Activated T-helper 2 cell treated with anti-CD3 and anti-CD28 coated beads, Interferon-gamma antibody, Interleukin-2, Interleukin-4, amounts not matched to agents 10 μg/mL and 5 μg/mL and 100 μg/mL, durations not matched to agents 14 hours and 24 hours and 36 hours (primary cell): Measurements from ENCODE around the gene LIMS1. TPM values are rescaled to one million over a fixed set of nuclear protein-coding genes. Genes with fewer than 3 reads are reported as not detected.

Source experiments
- DNase-seq: peaks from one replicate; pipeline ENCODE4 v3.0.0; 2021; ENCODE audit warnings: low spot score
- H3K27ac Mint-ChIP-seq: one replicate; pipeline ENCODE4 v1.8.0; 2021; ENCODE audit warnings: mixed read lengths
- H3K27me3 Mint-ChIP-seq: one replicate; pipeline ENCODE4 v1.8.0; 2021; ENCODE audit warnings: low read depth, mixed read lengths
- H3K36me3 Mint-ChIP-seq: one replicate; pipeline ENCODE4 v1.8.0; 2021; ENCODE audit warnings: low read depth, mixed read lengths
- H3K4me1 Mint-ChIP-seq: one replicate; pipeline ENCODE4 v1.8.0; 2021; ENCODE audit warnings: low read depth, mixed read lengths
- H3K4me3 Mint-ChIP-seq: one replicate; pipeline ENCODE4 v1.8.0; 2021; ENCODE audit warnings: low read depth, mild to moderate bottlenecking, moderate library complexity, mixed read lengths
- H3K9me3 Mint-ChIP-seq: one replicate; pipeline ENCODE4 v1.8.0; 2021; ENCODE audit warnings: mixed read lengths
- intact Hi-C: fragments of 100-400 bp; cut with micrococcal nuclease; formaldehyde crosslinking; loops from one replicate; pipeline ENCODE4 v1.15.1; 2023
- total RNA-seq: library from RNA; stranded (reverse); gene quantifications from 2 replicates; pipeline ENCODE4 v1.2.3, GENCODE V29; 2022

The LIMS1 gene
- total RNA-seq, 1 donor from 2014 or later: 48.4 TPM

- H3K4me1 Mint-ChIP-seq: peaks cover 52% of the 10 kb centered on the region
- H3K36me3 Mint-ChIP-seq: peaks cover 8% of the 10 kb centered on the region
- H3K27me3 Mint-ChIP-seq: no peaks in the 10 kb centered on the region
- DNase-seq: peak; percentile 39
- peak overlapping the region; percentile 92 for H3K4me3 Mint-ChIP-seq
- H3K9me3 Mint-ChIP-seq: no peaks in the 10 kb centered on the region
- H3K27ac Mint-ChIP-seq: peak overlapping the region; percentile 85
- intact Hi-C loops: loop anchor here (1.0 to 5.0 kb wide), 5 partner anchors 48 to 1078 kb away; partner anchors contain the start of genes GCC2, RANBP2, SEPTIN10 and SOWAHC
Measured at GRCh38 chr2:108534584-108535356, 500 bp downstream of the LIMS1 start.

GRCh38 chr2:108535357-108535631 lies 1.0 kb downstream of the LIMS1 start:
- no peaks in the 10 kb centered on the region for H3K27me3 Mint-ChIP-seq
- H3K4me1 Mint-ChIP-seq: peaks cover 48% of the 10 kb centered on the region
- H3K27ac Mint-ChIP-seq: peak overlapping the region; percentile 85
- no peaks in the 10 kb centered on the region for H3K9me3 Mint-ChIP-seq
- no peak for DNase-seq
- H3K36me3 Mint-ChIP-seq: peaks cover 8% of the 10 kb centered on the region
- peak overlapping the region; percentile 92 for H3K4me3 Mint-ChIP-seq
- intact Hi-C loops: no loop called here

- Mint-ChIP-seq H3K27ac (no peak overlapping the region), H3K4me3 (peak overlapping the region; percentile 57), H3K27me3 (no peaks in the 10 kb centered on the region), H3K36me3 (peaks cover 8% of the 10 kb centered on the region), H3K9me3 (no peaks in the 10 kb centered on the region), H3K4me1 (peaks cover 44% of the 10 kb centered on the region)
- intact Hi-C loops: no loop called here
- DNase-seq: no peak
Measured at GRCh38 chr2:108536133-108536780, 2.0 kb downstream of the LIMS1 start.

GRCh38 chr2:108536911-108537310 lies 2.6 kb downstream of the LIMS1 start:
- Mint-ChIP-seq H3K27ac (no peak overlapping the region), H3K9me3 (no peaks in the 10 kb centered on the region), H3K4me1 (peaks cover 47% of the 10 kb centered on the region), H3K27me3 (no peaks in the 10 kb centered on the region), H3K4me3 (no peak overlapping the region), H3K36me3 (peaks cover 10% of the 10 kb centered on the region)
- DNase-seq: no peak
- intact Hi-C loops: no loop called here

- peaks cover 21% of the 10 kb centered on the region for H3K36me3 Mint-ChIP-seq
- no peak for DNase-seq
- intact Hi-C loops: no loop called here
- H3K4me1 Mint-ChIP-seq: peaks cover 54% of the 10 kb centered on the region
- no peak overlapping the region for H3K4me3 Mint-ChIP-seq
- H3K27ac Mint-ChIP-seq: no peak overlapping the region
- no peaks in the 10 kb centered on the region for H3K9me3 Mint-ChIP-seq
- no peaks in the 10 kb centered on the region for H3K27me3 Mint-ChIP-seq
Measured at GRCh38 chr2:108538000-108538625, 3.8 kb downstream of the LIMS1 start.

GRCh38 chr2:108541451-108541850 lies 7.2 kb downstream of the LIMS1 start:
- Mint-ChIP-seq H3K27ac (no peak overlapping the region), H3K27me3 (no peaks in the 10 kb centered on the region), H3K36me3 (peaks cover 23% of the 10 kb centered on the region), H3K4me1 (peaks cover 42% of the 10 kb centered on the region), H3K4me3 (no peak overlapping the region), H3K9me3 (peaks cover 3% of the 10 kb centered on the region)
- intact Hi-C loops: no loop called here
- no peak for DNase-seq

- peaks cover 41% of the 10 kb centered on the region for H3K4me1 Mint-ChIP-seq
- peaks cover 3% of the 10 kb centered on the region for H3K9me3 Mint-ChIP-seq
- H3K4me3 Mint-ChIP-seq: no peak overlapping the region
- DNase-seq: no peak
- no peak overlapping the region for H3K27ac Mint-ChIP-seq
- H3K36me3 Mint-ChIP-seq: peaks cover 26% of the 10 kb centered on the region
- no peaks in the 10 kb centered on the region for H3K27me3 Mint-ChIP-seq
- intact Hi-C loops: no loop called here
Measured at GRCh38 chr2:108542071-108542470, 7.8 kb downstream of the LIMS1 start.

GRCh38 chr2:108547606-108548005 lies 13.3 kb downstream of the LIMS1 start:
- H3K9me3 Mint-ChIP-seq: peaks cover 3% of the 10 kb centered on the region
- intact Hi-C loops: no loop called here
- H3K4me3 Mint-ChIP-seq: no peak overlapping the region
- H3K36me3 Mint-ChIP-seq: peaks cover 14% of the 10 kb centered on the region
- no peaks in the 10 kb centered on the region for H3K27me3 Mint-ChIP-seq
- H3K4me1 Mint-ChIP-seq: peaks cover 9% of the 10 kb centered on the region
- DNase-seq: no peak
- H3K27ac Mint-ChIP-seq: no peak overlapping the region

GRCh38 chr2:108548208-108549003 lies 14.1 kb downstream of the LIMS1 start:
- Mint-ChIP-seq H3K9me3 (peaks cover 3% of the 10 kb centered on the region), H3K4me3 (no peak overlapping the region), H3K36me3 (peaks cover 9% of the 10 kb centered on the region), H3K27ac (no peak overlapping the region), H3K4me1 (peaks cover 8% of the 10 kb centered on the region), H3K27me3 (no peaks in the 10 kb centered on the region)
- no peak for DNase-seq
- intact Hi-C loops: no loop called here

- H3K4me1 Mint-ChIP-seq: peaks cover 10% of the 10 kb centered on the region
- no peaks in the 10 kb centered on the region for H3K9me3 Mint-ChIP-seq
- intact Hi-C loops: no loop called here
- H3K36me3 Mint-ChIP-seq: no peaks in the 10 kb centered on the region
- no peak overlapping the region for H3K4me3 Mint-ChIP-seq
- no peaks in the 10 kb centered on the region for H3K27me3 Mint-ChIP-seq
- no peak overlapping the region for H3K27ac Mint-ChIP-seq
- no peak for DNase-seq
Measured at GRCh38 chr2:108552566-108552965, 18.3 kb downstream of the LIMS1 start.

GRCh38 chr2:108553209-108553919 lies 19.1 kb downstream of the LIMS1 start:
- intact Hi-C loops: no loop called here
- H3K9me3 Mint-ChIP-seq: no peaks in the 10 kb centered on the region
- no peaks in the 10 kb centered on the region for H3K36me3 Mint-ChIP-seq
- no peaks in the 10 kb centered on the region for H3K27me3 Mint-ChIP-seq
- no peak for DNase-seq
- H3K4me3 Mint-ChIP-seq: no peak overlapping the region
- peaks cover 10% of the 10 kb centered on the region for H3K4me1 Mint-ChIP-seq
- H3K27ac Mint-ChIP-seq: no peak overlapping the region

- H3K4me3 Mint-ChIP-seq: no peak overlapping the region
- peaks cover 11% of the 10 kb centered on the region for H3K4me1 Mint-ChIP-seq
- no peak for DNase-seq
- no peaks in the 10 kb centered on the region for H3K27me3 Mint-ChIP-seq
- H3K27ac Mint-ChIP-seq: no peak overlapping the region
- no peaks in the 10 kb centered on the region for H3K9me3 Mint-ChIP-seq
- H3K36me3 Mint-ChIP-seq: no peaks in the 10 kb centered on the region
- intact Hi-C loops: no loop called here
Measured at GRCh38 chr2:108554528-108554927, 20.3 kb downstream of the LIMS1 start.
